ENCODE data around the gene ZBTB14. TPM values are rescaled to one million over a fixed set of nuclear protein-coding genes. Genes with fewer than 3 reads are reported as not detected.

The ZBTB14 gene
- total RNA-seq, 1 experiment from 2014 or later = 15.1 TPM

DNA sequence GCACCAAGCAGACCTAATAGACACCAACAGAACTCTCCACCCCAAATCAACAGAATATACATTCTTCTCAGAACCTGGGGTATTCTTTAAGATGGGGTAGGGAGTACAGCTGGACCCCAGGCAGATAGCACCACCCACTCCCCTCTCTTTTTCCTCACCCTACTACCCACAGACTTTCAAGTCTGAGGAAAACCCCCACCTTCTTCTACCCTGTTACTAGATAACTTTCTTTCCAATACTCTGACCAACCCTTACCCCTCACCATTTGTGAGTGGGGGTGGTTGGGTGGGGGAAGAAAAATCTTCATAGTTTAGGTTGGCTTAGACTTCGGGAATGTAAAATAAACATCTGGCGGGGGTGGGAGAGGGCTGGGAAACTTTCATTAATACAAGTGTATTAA is 20.3 kb upstream of the ZBTB14 start:
- H3K27me3 Mint-ChIP-seq (ENCODE audit: low read depth) = no peaks in the 10 kb centered on the region; the same call in 1 of the 2 replicates
- ChIA-PET CTCF (no interaction called here), POLR2A (no interaction called here)
- H3K36me3 Mint-ChIP-seq = no peaks in the 10 kb centered on the region
- ATAC-seq = no peak
- no peak for DNase-seq (ENCODE audit: low spot score)
- H3K9me3 Mint-ChIP-seq = 0 out of 2 replicates have a peak, but pooled peaks cover 3% of the 10 kb centered on the region
- H3K4me3 Mint-ChIP-seq = no peak overlapping the region
- TF ChIP-seq TEAD4 (CRISPR knock-in tag; IDR thresholded peaks at IDR 0.05) (no peak), CREM (CRISPR knock-in tag; IDR thresholded peaks at IDR 0.05) (no peak), TP53 (CRISPR knock-in tag; IDR thresholded peaks at IDR 0.05) (no peak), SP1 (CRISPR knock-in tag; conservative IDR thresholded peaks at IDR 0.05) (no peak), GABPB1 (CRISPR knock-in tag; IDR thresholded peaks at IDR 0.05) (no peak), CBFB (CRISPR knock-in tag; IDR thresholded peaks at IDR 0.05; ENCODE audit: low read depth) (no peak), RORB (CRISPR knock-in tag; IDR thresholded peaks at IDR 0.05) (no peak)
- TF ChIP-seq, protein P1, sequence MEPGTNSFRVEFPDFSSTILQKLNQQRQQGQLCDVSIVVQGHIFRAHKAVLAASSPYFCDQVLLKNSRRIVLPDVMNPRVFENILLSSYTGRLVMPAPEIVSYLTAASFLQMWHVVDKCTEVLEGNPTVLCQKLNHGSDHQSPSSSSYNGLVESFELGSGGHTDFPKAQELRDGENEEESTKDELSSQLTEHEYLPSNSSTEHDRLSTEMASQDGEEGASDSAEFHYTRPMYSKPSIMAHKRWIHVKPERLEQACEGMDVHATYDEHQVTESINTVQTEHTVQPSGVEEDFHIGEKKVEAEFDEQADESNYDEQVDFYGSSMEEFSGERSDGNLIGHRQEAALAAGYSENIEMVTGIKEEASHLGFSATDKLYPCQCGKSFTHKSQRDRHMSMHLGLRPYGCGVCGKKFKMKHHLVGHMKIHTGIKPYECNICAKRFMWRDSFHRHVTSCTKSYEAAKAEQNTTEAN (CRISPR knock-in tag; IDR thresholded peaks at IDR 0.05) = no peak
- TF ChIP-seq, protein P2, sequence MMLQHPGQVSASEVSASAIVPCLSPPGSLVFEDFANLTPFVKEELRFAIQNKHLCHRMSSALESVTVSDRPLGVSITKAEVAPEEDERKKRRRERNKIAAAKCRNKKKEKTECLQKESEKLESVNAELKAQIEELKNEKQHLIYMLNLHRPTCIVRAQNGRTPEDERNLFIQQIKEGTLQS (CRISPR knock-in tag; conservative IDR thresholded peaks at IDR 0.05) = no peak
- TF ChIP-seq, protein P3, sequence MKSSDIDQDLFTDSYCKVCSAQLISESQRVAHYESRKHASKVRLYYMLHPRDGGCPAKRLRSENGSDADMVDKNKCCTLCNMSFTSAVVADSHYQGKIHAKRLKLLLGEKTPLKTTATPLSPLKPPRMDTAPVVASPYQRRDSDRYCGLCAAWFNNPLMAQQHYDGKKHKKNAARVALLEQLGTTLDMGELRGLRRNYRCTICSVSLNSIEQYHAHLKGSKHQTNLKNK (CRISPR knock-in tag; IDR thresholded peaks at IDR 0.05) = no peak
- H3K27ac Mint-ChIP-seq = no peak overlapping the region
- H3K4me1 Mint-ChIP-seq = peaks cover 3% of the 10 kb centered on the region; the same call in 1 of the 2 replicates

DNA sequence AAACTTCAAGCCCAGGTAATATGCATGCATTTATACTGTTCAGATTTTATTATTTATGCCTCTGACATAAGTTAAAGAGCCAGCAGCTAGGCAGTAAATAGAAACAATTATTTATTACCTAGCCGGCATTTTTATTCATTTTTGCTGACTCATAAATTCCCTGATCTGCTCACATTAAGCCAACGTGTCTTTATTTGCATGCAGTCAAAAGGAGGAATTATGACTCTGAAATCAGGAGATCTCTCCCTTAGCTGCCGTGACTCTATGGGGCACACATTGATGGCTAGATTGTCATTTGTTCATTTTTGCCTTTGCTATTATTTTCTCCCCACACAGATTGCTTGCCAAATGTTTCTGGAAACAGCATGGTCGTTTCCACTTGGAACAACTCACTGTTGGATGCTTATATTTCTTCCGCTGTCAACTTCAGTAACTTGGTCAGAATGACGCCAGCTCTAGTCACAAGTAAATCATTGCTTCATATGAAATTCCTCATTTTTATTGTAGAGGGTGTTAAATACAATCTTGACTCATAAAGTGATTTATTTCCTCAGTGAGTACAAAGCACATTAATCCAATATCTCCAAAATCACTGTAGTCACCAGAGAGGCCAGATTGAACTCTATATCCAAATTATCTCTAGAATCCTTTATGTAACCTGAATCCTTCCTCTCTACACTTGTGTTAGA is 15.9 kb upstream of the ZBTB14 start:
- TF ChIP-seq, protein P4, sequence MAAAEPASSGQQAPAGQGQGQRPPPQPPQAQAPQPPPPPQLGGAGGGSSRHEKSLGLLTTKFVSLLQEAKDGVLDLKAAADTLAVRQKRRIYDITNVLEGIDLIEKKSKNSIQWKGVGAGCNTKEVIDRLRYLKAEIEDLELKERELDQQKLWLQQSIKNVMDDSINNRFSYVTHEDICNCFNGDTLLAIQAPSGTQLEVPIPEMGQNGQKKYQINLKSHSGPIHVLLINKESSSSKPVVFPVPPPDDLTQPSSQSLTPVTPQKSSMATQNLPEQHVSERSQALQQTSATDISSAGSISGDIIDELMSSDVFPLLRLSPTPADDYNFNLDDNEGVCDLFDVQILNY (CRISPR knock-in tag; IDR thresholded peaks at IDR 0.05) = no peak
- TF ChIP-seq, protein P5, sequence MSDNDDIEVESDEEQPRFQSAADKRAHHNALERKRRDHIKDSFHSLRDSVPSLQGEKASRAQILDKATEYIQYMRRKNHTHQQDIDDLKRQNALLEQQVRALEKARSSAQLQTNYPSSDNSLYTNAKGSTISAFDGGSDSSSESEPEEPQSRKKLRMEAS (CRISPR knock-in tag; IDR thresholded peaks at IDR 0.05) = no peak
- TF ChIP-seq, protein P6, sequence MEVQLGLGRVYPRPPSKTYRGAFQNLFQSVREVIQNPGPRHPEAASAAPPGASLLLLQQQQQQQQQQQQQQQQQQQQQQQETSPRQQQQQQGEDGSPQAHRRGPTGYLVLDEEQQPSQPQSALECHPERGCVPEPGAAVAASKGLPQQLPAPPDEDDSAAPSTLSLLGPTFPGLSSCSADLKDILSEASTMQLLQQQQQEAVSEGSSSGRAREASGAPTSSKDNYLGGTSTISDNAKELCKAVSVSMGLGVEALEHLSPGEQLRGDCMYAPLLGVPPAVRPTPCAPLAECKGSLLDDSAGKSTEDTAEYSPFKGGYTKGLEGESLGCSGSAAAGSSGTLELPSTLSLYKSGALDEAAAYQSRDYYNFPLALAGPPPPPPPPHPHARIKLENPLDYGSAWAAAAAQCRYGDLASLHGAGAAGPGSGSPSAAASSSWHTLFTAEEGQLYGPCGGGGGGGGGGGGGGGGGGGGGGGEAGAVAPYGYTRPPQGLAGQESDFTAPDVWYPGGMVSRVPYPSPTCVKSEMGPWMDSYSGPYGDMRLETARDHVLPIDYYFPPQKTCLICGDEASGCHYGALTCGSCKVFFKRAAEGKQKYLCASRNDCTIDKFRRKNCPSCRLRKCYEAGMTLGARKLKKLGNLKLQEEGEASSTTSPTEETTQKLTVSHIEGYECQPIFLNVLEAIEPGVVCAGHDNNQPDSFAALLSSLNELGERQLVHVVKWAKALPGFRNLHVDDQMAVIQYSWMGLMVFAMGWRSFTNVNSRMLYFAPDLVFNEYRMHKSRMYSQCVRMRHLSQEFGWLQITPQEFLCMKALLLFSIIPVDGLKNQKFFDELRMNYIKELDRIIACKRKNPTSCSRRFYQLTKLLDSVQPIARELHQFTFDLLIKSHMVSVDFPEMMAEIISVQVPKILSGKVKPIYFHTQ (CRISPR knock-in tag; IDR thresholded peaks at IDR 0.05) = no peak
- TF ChIP-seq, protein P1 (CRISPR knock-in tag; IDR thresholded peaks at IDR 0.05) = no peak
- ATAC-seq (no peak), DNase-seq (ENCODE audit: low spot score) (no peak)
- no peaks in the 10 kb centered on the region for H3K36me3 Mint-ChIP-seq
- POLR2A ChIA-PET = no interaction called here
- H3K4me3 Mint-ChIP-seq = no peak overlapping the region
- no peaks in the 10 kb centered on the region for H3K27me3 Mint-ChIP-seq (ENCODE audit: low read depth)
- no peak overlapping the region for H3K27ac Mint-ChIP-seq
- no peaks in the 10 kb centered on the region for H3K9me3 Mint-ChIP-seq
- CTCF ChIA-PET = no interaction called here
- H3K4me1 Mint-ChIP-seq = no peaks in the 10 kb centered on the region

DNA sequence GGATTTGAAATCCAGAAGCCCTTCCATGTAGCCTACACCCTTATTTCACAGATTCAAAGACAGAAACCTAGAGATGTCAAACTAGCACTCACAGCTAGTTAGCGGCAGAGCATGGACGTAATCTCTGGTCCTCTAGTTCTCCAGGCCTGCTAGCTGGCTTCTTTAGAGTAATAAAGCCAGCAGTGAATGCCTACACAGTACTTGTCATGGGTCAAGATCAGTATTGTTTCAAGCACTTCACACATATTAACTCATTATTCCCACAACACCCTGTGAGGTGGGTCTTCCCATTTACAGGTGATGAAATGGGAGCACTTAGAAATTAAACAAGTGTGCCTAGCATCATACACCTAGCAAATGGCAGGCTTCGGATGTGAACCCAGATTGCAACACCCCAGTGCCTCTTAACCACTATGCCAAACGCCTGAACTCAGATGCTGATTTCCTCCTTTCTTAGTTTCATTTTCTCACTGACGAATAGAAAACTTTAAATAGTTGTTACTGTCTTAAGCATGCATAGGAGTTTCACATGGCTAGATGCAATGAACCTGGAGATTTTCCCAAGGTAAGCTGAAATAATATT is 14.5 kb upstream of the ZBTB14 start:
- H3K4me1 Mint-ChIP-seq = no peaks in the 10 kb centered on the region
- no peak for DNase-seq (ENCODE audit: low spot score)
- H3K27me3 Mint-ChIP-seq (ENCODE audit: low read depth) = no peaks in the 10 kb centered on the region; the same call in 1 of the 2 replicates
- ATAC-seq = no peak
- no peaks in the 10 kb centered on the region for H3K9me3 Mint-ChIP-seq
- H3K4me3 Mint-ChIP-seq = no peak overlapping the region
- H3K36me3 Mint-ChIP-seq = no peaks in the 10 kb centered on the region
- no peak overlapping the region for H3K27ac Mint-ChIP-seq
- ChIA-PET CTCF (no interaction called here), POLR2A (no interaction called here)
- TF ChIP-seq ESRRA (CRISPR knock-in tag; IDR thresholded peaks at IDR 0.05; ENCODE audit: borderline replicate concordance) = no peak
- TF ChIP-seq, protein P7, sequence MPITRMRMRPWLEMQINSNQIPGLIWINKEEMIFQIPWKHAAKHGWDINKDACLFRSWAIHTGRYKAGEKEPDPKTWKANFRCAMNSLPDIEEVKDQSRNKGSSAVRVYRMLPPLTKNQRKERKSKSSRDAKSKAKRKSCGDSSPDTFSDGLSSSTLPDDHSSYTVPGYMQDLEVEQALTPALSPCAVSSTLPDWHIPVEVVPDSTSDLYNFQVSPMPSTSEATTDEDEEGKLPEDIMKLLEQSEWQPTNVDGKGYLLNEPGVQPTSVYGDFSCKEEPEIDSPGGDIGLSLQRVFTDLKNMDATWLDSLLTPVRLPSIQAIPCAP (CRISPR knock-in tag; IDR thresholded peaks at IDR 0.05) = no peak
- TF ChIP-seq TEAD4 (CRISPR knock-in tag; IDR thresholded peaks at IDR 0.05) = no peak
- TF ChIP-seq, protein P8, sequence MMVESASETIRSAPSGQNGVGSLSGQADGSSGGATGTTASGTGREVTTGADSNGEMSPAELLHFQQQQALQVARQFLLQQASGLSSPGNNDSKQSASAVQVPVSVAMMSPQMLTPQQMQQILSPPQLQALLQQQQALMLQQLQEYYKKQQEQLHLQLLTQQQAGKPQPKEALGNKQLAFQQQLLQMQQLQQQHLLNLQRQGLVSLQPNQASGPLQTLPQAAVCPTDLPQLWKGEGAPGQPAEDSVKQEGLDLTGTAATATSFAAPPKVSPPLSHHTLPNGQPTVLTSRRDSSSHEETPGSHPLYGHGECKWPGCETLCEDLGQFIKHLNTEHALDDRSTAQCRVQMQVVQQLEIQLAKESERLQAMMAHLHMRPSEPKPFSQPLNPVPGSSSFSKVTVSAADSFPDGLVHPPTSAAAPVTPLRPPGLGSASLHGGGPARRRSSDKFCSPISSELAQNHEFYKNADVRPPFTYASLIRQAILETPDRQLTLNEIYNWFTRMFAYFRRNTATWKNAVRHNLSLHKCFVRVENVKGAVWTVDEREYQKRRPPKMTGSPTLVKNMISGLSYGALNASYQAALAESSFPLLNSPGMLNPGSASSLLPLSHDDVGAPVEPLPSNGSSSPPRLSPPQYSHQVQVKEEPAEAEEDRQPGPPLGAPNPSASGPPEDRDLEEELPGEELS (CRISPR knock-in tag; IDR thresholded peaks at IDR 0.05) = no peak
- no peak for TF ChIP-seq SMAD4 (CRISPR knock-in tag; IDR thresholded peaks at IDR 0.05)
- TF ChIP-seq, protein P9, sequence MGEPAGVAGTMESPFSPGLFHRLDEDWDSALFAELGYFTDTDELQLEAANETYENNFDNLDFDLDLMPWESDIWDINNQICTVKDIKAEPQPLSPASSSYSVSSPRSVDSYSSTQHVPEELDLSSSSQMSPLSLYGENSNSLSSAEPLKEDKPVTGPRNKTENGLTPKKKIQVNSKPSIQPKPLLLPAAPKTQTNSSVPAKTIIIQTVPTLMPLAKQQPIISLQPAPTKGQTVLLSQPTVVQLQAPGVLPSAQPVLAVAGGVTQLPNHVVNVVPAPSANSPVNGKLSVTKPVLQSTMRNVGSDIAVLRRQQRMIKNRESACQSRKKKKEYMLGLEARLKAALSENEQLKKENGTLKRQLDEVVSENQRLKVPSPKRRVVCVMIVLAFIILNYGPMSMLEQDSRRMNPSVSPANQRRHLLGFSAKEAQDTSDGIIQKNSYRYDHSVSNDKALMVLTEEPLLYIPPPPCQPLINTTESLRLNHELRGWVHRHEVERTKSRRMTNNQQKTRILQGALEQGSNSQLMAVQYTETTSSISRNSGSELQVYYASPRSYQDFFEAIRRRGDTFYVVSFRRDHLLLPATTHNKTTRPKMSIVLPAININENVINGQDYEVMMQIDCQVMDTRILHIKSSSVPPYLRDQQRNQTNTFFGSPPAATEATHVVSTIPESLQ (CRISPR knock-in tag; IDR thresholded peaks at IDR 0.05) = no peak

Measured in WTC11 (cell line).